Transverse colon (tissue), 4 donors: ENCODE measurements around the gene MYLK. TPM values are rescaled to one million over a fixed set of nuclear protein-coding genes. Genes with fewer than 3 reads are reported as not detected.

ENCODE experiments used
- DNase-seq: peaks from one replicate; pipeline ENCODE4 v3.0.0-alpha.2; 2019
- H3K27ac ChIP-seq, 4 donors: fragments of 200-600 bp; sonication (generic); 2 replicates each; pipeline ENCODE4 v1.5.1; 2016 to 2018; ENCODE audit warnings: inconsistent platforms in 4 of 4
- H3K27me3 ChIP-seq: fragments of 200-600 bp; sonication (generic); 2 replicates; pipeline ENCODE4 v1.5.1; 2017; ENCODE audit warnings: inconsistent platforms
- H3K36me3 ChIP-seq, 4 donors: fragments of 200-600 bp; sonication (generic); 2 replicates each; pipeline ENCODE4 v1.5.1; 2017 to 2019; ENCODE audit warnings: inconsistent platforms in 4 of 4
- H3K4me1 ChIP-seq, 4 donors: fragments of 200-600 bp; sonication (generic); 2 replicates each; pipeline ENCODE4 v1.5.1; 2017 to 2020; ENCODE audit warnings: inconsistent platforms in 4 of 4
- H3K4me3 ChIP-seq, 4 donors: fragments of 200-600 bp; sonication (generic); 1 replicate in 1 of 4; 2 replicates in 3 of 4; pipeline versions ENCODE4 v1.5.1 to v1.6.1; 2017 to 2019; ENCODE audit warnings: inconsistent platforms in 4 of 4
- H3K9me3 ChIP-seq, 2 donors: fragments of 200-600 bp; sonication (generic); 2 replicates each; pipeline ENCODE4 v1.5.1; 2017 to 2019; ENCODE audit warnings: inconsistent platforms in 2 of 2
- EP300 ChIP-seq: sonication (generic); formaldehyde crosslinking; IDR thresholded peaks from one replicate; pipeline ENCODE4 v1.6.1; 2017; ENCODE audit warnings: antibody characterized with exemption, low read depth
- POLR2A ChIP-seq: fragments of 450-650 bp; IDR thresholded peaks from one replicate; pipeline ENCODE4 v1.6.1; 2016; ENCODE audit warnings: antibody characterized with exemption, mild to moderate bottlenecking, moderate library complexity
- POLR2AphosphoS5 ChIP-seq, 3 donors: sonication (generic); formaldehyde crosslinking; IDR thresholded peaks; one replicate each; pipeline ENCODE4 v1.6.1; 2016; ENCODE audit warnings: antibody characterized with exemption in 3 of 3
- WGBS, 2 donors: methylation state at CpG; one replicate each; pipeline ENCODE4 v1.1.5; 2018; ENCODE audit warnings: low coverage in 1 of 2; 5-methylcytosine and 5-hydroxymethylcytosine counted together
- in situ Hi-C, 4 donors: fragments of 200-750 bp; cut with MboI; loops; one replicate each; pipeline versions ENCODE4 v1.15.0 to v1.15.1; 2017; ENCODE audit warnings: low sequenced_read_pairs in 3 of 4, low pct_ligation_motif_present in 1 of 4, low pct_unique_long_range_greater_than_20kb in 1 of 4
- intact Hi-C: fragments of 100-400 bp; cut with DNase I; formaldehyde crosslinking; loops from one replicate; pipeline ENCODE4 v1.15.1; 2023; ENCODE audit warnings: low total_unique reads
- total RNA-seq, 4 donors: library from RNA; depleted of rRNA; stranded (reverse); fragments of >200 nt; gene quantifications; one replicate each; pipeline ENCODE4 v1.1.0, GENCODE V29; 2016
- TF ChIP-seq, protein P1 (sequence below), 5 experiments: fragments of 200-600 bp in 3 of 5; fragments of 450-650 bp in 2 of 5; sonication (generic) in 3 of 5; IDR thresholded peaks; 1 replicate in 2 of 5; 2 replicates in 3 of 5; pipeline ENCODE4 v1.5.1; 2016 to 2017; ENCODE audit warnings: antibody characterized with exemption in 5 of 5, inconsistent platforms in 3 of 5, mild to moderate bottlenecking in 2 of 5, moderate library complexity in 1 of 5

MYLK gene
- total RNA-seq, 4 donors from 2014 or later = 230 to 527 (median 349) TPM

DNA sequence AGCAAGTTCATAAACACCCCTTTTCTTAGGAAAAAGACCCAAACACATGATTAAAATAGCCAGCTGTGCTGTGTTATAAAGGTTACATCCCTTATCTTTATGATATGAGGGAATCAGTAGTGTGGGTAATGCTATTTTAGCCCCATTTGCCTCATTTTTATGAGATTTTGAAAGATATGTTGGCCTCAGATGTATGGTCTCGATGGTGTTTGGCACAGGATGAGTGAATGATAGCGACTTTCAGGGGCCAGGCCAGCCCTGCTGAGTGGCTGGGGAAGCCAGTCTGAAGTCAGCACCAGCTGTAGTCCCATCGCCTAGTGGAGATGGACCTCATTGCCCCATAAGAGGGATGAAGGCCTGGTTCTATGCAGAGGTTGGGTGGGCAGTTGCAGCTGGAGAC lies 194.3 kb downstream of the MYLK start:
- intact Hi-C loops = no loop called here

DNA sequence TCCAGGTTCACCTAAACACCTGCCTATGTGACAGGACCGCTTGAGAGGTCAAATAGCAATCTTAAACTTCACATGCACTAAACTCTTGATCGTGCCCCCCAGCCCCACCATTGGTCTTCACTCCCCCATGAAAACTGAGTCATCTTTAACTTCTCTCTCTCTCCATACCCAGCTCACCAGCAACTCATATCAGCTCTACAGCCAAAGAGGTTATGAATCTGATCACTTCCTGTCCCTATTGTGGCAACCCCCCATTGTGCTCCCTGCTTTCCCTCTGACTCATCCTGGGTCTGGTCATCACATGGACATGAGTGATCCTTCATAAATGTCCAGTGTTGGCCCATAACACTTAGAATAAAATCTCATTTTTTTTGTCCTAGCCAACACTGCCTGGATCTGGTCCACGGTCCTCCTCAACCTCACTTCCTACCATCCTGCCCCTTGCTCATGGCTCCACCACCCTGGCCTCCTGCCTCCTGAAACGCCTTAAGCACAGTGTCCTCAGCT lies 195.8 kb downstream of the MYLK start:
- TF ChIP-seq POLR2A = no peak
- TF ChIP-seq, protein P1, sequence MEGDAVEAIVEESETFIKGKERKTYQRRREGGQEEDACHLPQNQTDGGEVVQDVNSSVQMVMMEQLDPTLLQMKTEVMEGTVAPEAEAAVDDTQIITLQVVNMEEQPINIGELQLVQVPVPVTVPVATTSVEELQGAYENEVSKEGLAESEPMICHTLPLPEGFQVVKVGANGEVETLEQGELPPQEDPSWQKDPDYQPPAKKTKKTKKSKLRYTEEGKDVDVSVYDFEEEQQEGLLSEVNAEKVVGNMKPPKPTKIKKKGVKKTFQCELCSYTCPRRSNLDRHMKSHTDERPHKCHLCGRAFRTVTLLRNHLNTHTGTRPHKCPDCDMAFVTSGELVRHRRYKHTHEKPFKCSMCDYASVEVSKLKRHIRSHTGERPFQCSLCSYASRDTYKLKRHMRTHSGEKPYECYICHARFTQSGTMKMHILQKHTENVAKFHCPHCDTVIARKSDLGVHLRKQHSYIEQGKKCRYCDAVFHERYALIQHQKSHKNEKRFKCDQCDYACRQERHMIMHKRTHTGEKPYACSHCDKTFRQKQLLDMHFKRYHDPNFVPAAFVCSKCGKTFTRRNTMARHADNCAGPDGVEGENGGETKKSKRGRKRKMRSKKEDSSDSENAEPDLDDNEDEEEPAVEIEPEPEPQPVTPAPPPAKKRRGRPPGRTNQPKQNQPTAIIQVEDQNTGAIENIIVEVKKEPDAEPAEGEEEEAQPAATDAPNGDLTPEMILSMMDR (IDR thresholded peaks at IDR 0.05) = no peak
- TF ChIP-seq EP300 = no peak
- no peak for TF ChIP-seq POLR2AphosphoS5 (IDR thresholded peaks at IDR 0.05)
- no peaks in the 10 kb centered on the region for H3K27me3 ChIP-seq
- no peaks in the 10 kb centered on the region for H3K9me3 ChIP-seq
- intact Hi-C loops (no loop called here), in situ Hi-C loops (no loop called here)
- H3K4me1 ChIP-seq = peaks cover 9 to 50% (median 19%) of the 10 kb centered on the region in 4 donors
- 78% methylated on average over 4 of the region's 4 CpGs for WGBS, 2 donors
- H3K36me3 ChIP-seq = no peaks in the 10 kb centered on the region
- H3K4me3 ChIP-seq = no peak overlapping the region
- no peak for DNase-seq
- H3K27ac ChIP-seq = peak overlapping the region; percentile 49 to 89 (median 78)

More for the DNA sequence above, 194.3 kb downstream of the MYLK start:
- Histone ChIP-seq H3K27ac (peak overlapping the region; percentile 33 to 89 (median 78)), H3K9me3 (no peaks in the 10 kb centered on the region), H3K4me1 (peaks cover 13 to 52% (median 21%) of the 10 kb centered on the region in 4 donors), H3K4me3 (no peak overlapping the region), H3K27me3 (no peaks in the 10 kb centered on the region), H3K36me3 (no peaks in the 10 kb centered on the region)
- in situ Hi-C loops = no loop called here
- no peak for DNase-seq
- 71% methylated on average over 3 of the region's 3 CpGs; no CpG with 5 or more reads in 1 of the 2 donors for WGBS, 2 donors
- TF ChIP-seq, protein P1 (IDR thresholded peaks at IDR 0.05) = no peak

DNA sequence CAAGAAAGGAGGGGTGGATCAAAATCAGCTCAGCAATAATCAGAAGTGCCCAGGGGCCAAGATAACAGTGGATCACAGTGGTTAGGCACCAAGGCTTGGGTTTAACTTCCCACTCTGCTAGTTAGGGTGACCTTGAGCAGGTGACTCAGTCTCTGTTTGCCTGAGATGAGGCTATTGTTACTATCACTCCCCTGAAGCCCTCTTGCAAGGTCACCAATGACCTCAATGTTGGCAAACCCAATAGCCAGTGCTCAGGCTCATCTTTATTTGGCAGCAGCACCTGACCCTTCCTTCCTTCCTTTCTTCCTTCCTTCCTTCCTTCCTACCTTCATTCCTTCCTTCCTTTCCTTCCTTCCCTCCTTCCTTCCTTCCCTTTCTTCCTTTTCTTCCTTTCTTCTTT lies 196.8 kb downstream of the MYLK start:
- Histone ChIP-seq H3K4me3 (no peak overlapping the region), H3K27me3 (no peaks in the 10 kb centered on the region), H3K4me1 (peaks cover 7 to 43% (median 18%) of the 10 kb centered on the region in 4 donors), H3K27ac (peak overlapping the region; percentile 49 to 89 (median 78)), H3K9me3 (no peaks in the 10 kb centered on the region), H3K36me3 (no peaks in the 10 kb centered on the region)
- in situ Hi-C loops = no loop called here
- TF ChIP-seq EP300 = no peak
- no peak for TF ChIP-seq POLR2AphosphoS5 (IDR thresholded peaks at IDR 0.05)
- no peak for TF ChIP-seq POLR2A
- TF ChIP-seq, protein P1 (IDR thresholded peaks at IDR 0.05) = no peak
- no peak for DNase-seq
- intact Hi-C loops = no loop called here

DNA sequence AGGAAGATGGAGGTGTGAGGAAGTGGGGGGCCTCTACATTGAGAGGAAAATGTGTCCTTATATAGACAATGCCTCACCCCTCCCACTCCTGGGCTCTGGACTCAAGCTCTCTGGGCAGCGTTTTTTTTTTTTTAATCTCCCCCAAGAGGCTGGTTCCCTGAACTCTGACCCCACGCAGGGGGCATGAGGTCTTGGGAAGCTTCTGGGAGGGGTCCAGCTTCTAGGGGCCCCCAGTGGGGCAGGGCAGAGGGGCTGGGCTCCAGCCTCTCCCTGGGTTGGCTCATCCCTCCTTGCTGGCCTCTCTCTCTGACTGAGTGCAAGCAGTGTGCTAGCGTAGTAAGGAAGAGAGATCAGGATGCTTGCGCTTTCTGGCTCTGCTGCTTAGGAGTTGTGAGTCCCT lies 197.9 kb downstream of the MYLK start:
- Histone ChIP-seq H3K27ac (peak overlapping the region; percentile 49 to 89 (median 78)), H3K4me1 (peaks cover 7 to 34% (median 18%) of the 10 kb centered on the region in 4 donors), H3K4me3 (no peak overlapping the region), H3K27me3 (no peaks in the 10 kb centered on the region), H3K36me3 (no peaks in the 10 kb centered on the region), H3K9me3 (no peaks in the 10 kb centered on the region)
- 75% methylated on average over 4 of the region's 4 CpGs; no CpG with 5 or more reads in 1 of the 2 donors for WGBS, 2 donors
- intact Hi-C loops = no loop called here
- DNase-seq = no peak
- in situ Hi-C loops = no loop called here
- TF ChIP-seq, protein P1 (IDR thresholded peaks at IDR 0.05) = no peak
- TF ChIP-seq EP300 (no peak), POLR2AphosphoS5 (IDR thresholded peaks at IDR 0.05) (no peak), POLR2A (no peak)
